NCI-H748 (cell line): Measurements from ENCODE around the gene SULT1B1.
A peak's percentile ranks its signal among the peaks of the same experiment; 100 is the strongest.

Source experiments
- DNase-seq: peaks from one replicate; lab custom pipeline; 2025; ENCODE audit not compliant: unreplicated experiment; lab: John Stamatoyannopoulos, UW

Gene SULT1B1

GRCh38 chr4:69701696-69702095 lies 58.7 kb downstream of the SULT1B1 start:
- DNase-seq, result no peak

GRCh38 chr4:69697536-69698242 lies 62.7 kb downstream of the SULT1B1 start:
- DNase-seq, result no peak

- peak; percentile 39 for DNase-seq
Measured at GRCh38 chr4:69689599-69689998, 70.8 kb downstream of the SULT1B1 start.

- peak; percentile 58 for DNase-seq
Measured at GRCh38 chr4:69684804-69685203, 75.6 kb downstream of the SULT1B1 start.
